HL-60 (cell line): ENCODE measurements around the gene SH3BGRL3.
A peak's percentile ranks its signal among the peaks of the same experiment; 100 is the strongest.

Source experiments
- DNase-seq, 2 experiments: peaks; one replicate each; pipeline ENCODE4 v3.0.0-alpha.2; 2010 to 2020; ENCODE audit warnings: low read depth in 1 of 2, low spot score in 1 of 2
- H3K27ac ChIP-seq: fragments of 250-450 bp; sonication (Bioruptor Pico); replicated peaks from 2 replicates; pipeline ENCODE4 v1.5.1; 2020; ENCODE audit warnings: mild to moderate bottlenecking, moderate library complexity
- H3K27me3 ChIP-seq: fragments of 250-450 bp; sonication (Bioruptor Pico); 2 replicates; pipeline ENCODE4 v1.5.1; 2021; ENCODE audit warnings: mild to moderate bottlenecking, moderate library complexity; ENCODE audit not compliant: insufficient read depth, poor library complexity, severe bottlenecking
- H3K4me3 ChIP-seq: replicated peaks from 2 replicates; pipeline ENCODE4 v1.5.1; 2011; ENCODE audit warnings: mild to moderate bottlenecking, control low read depth, low read length; ENCODE audit not compliant: insufficient read depth
- GABPA ChIP-seq: IDR thresholded peaks from 2 replicates; pipeline ENCODE4 v1.6.1; 2012; ENCODE audit warnings: low read depth
- POLR2AphosphoS5 ChIP-seq: IDR thresholded peaks from 2 replicates; pipeline ENCODE4 v1.6.1; 2012; ENCODE audit warnings: low read depth
- SPI1 ChIP-seq: IDR thresholded peaks from 2 replicates; pipeline ENCODE4 v1.6.1; 2012; ENCODE audit warnings: low read depth, mild to moderate bottlenecking, borderline replicate concordance
- TF ChIP-seq, protein P1 (sequence below): IDR thresholded peaks from one replicate; pipeline ENCODE4 v1.5.1; 2011; ENCODE audit warnings: low read length, control low read depth, inconsistent platforms; ENCODE audit not compliant: insufficient read depth
- TF ChIP-seq, protein P2 (sequence below): IDR thresholded peaks from 2 replicates; pipeline ENCODE4 v1.6.1; 2012; ENCODE audit warnings: low read depth; ENCODE audit not compliant: insufficient replicate concordance

The SH3BGRL3 gene

DNA sequence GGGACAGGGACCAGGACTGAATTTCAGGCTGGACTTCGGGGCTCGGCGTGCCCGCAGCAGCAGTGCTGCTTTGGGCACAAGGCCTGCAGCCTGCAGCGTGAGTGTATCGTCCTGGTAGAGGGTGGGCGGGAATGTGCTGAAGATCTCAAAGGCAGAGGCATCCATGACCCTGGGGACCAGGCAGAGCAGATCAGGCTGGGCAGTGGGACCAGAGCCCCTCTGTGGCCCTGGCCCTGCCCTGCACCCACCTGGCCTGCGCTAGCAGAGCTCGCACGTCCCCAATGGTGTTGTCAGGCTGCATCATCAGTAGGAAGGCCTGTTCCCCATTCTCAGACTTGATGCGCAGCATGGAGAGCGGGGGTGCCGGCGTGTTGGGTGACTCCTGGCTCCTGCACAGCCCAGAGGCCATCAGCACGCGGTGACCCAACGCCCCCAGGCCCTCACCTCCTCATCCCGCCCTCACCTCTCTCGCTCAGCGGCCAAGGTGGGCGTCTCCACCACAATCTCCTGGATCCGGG lies 2.6 kb downstream of the SH3BGRL3 start:
- Histone ChIP-seq H3K27me3 (no peaks in the 10 kb centered on the region), H3K4me3 (no peak overlapping the region), H3K27ac (no peak overlapping the region)
- peak; percentile 21; the same call in 1 of the 2 replicates for TF ChIP-seq POLR2AphosphoS5
- no peak for TF ChIP-seq SPI1
- DNase-seq: no peak

DNA sequence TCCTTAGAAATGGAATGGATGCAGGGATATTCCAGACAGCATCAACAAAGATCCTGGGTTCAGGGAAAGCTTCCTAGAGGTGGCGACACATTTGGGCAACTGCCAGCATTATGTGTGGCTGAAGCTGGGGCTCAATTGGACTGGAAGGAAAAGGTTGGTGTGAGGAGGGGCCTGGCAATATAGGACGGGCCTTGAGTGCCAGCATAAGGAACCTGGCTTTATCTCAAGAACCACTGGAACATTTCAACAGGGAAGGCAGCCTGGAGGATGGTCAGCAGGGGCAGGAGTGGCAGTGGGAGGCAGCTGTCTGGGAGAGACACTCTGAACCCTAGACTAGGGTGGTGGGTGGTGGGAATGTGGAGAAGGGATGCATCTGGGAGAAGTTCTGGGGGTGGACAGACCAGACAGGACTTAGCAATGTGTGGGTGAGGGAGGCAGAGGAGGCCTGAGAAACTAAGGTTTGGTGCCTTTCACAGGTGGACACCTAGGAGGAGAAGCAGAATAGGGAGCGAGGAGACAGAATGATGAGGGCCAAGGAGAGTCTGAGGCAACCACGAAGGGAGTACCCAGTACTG lies 3.5 kb downstream of the SH3BGRL3 start:
- H3K27me3 ChIP-seq: no peaks in the 10 kb centered on the region
- DNase-seq: no peak
- TF ChIP-seq SPI1: no peak
- TF ChIP-seq POLR2AphosphoS5: no peak; the same call in 1 of the 2 replicates
- TF ChIP-seq, protein P1, sequence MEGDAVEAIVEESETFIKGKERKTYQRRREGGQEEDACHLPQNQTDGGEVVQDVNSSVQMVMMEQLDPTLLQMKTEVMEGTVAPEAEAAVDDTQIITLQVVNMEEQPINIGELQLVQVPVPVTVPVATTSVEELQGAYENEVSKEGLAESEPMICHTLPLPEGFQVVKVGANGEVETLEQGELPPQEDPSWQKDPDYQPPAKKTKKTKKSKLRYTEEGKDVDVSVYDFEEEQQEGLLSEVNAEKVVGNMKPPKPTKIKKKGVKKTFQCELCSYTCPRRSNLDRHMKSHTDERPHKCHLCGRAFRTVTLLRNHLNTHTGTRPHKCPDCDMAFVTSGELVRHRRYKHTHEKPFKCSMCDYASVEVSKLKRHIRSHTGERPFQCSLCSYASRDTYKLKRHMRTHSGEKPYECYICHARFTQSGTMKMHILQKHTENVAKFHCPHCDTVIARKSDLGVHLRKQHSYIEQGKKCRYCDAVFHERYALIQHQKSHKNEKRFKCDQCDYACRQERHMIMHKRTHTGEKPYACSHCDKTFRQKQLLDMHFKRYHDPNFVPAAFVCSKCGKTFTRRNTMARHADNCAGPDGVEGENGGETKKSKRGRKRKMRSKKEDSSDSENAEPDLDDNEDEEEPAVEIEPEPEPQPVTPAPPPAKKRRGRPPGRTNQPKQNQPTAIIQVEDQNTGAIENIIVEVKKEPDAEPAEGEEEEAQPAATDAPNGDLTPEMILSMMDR: no peak
- TF ChIP-seq, protein P2, sequence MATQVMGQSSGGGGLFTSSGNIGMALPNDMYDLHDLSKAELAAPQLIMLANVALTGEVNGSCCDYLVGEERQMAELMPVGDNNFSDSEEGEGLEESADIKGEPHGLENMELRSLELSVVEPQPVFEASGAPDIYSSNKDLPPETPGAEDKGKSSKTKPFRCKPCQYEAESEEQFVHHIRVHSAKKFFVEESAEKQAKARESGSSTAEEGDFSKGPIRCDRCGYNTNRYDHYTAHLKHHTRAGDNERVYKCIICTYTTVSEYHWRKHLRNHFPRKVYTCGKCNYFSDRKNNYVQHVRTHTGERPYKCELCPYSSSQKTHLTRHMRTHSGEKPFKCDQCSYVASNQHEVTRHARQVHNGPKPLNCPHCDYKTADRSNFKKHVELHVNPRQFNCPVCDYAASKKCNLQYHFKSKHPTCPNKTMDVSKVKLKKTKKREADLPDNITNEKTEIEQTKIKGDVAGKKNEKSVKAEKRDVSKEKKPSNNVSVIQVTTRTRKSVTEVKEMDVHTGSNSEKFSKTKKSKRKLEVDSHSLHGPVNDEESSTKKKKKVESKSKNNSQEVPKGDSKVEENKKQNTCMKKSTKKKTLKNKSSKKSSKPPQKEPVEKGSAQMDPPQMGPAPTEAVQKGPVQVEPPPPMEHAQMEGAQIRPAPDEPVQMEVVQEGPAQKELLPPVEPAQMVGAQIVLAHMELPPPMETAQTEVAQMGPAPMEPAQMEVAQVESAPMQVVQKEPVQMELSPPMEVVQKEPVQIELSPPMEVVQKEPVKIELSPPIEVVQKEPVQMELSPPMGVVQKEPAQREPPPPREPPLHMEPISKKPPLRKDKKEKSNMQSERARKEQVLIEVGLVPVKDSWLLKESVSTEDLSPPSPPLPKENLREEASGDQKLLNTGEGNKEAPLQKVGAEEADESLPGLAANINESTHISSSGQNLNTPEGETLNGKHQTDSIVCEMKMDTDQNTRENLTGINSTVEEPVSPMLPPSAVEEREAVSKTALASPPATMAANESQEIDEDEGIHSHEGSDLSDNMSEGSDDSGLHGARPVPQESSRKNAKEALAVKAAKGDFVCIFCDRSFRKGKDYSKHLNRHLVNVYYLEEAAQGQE: no peak
- TF ChIP-seq GABPA: no peak
- no peak overlapping the region for H3K27ac ChIP-seq
- H3K4me3 ChIP-seq: no peak overlapping the region

DNA sequence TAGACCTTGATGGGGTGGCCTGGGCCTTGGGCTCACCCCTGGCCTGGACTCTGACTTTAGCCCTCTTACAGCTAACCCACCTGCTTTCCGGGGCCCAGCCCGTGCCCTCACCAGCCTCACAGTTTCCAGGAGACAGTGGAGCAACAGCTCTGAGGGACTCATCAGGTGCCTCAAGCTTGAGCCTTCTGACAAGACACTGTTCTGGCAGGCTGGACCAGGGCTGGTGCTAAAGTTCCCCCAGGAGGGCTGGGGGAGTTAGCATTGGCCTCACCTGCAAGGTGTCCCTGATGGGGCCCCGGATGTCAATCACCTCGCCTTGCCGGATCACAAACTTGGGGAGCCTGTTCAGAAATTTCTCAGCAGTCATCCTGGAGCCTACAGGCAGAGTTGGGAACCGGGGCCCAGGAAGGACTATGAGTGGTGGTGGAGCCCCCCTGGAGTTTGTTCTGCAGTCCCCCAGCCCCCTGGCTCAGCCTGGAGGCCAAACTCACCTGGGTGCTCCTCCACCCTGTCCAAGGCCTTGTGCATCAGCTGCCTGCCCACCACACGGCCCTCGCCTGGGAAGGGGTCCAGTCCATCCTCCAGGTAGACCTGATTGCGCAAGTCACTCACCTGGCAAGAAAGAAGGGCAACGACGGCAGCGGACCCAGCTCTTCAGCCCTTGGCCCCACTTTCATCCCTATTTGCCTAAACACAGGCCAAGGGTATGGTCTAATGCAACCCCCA lies 4.1 kb downstream of the SH3BGRL3 start:
- H3K4me3 ChIP-seq: no peak overlapping the region
- TF ChIP-seq, protein P1: no peak
- TF ChIP-seq, protein P2: no peak
- no peak for TF ChIP-seq POLR2AphosphoS5
- no peak for TF ChIP-seq SPI1
- TF ChIP-seq GABPA: no peak
- no peaks in the 10 kb centered on the region for H3K27me3 ChIP-seq
- no peak for DNase-seq
- H3K27ac ChIP-seq: peak overlapping the region; percentile 99

DNA sequence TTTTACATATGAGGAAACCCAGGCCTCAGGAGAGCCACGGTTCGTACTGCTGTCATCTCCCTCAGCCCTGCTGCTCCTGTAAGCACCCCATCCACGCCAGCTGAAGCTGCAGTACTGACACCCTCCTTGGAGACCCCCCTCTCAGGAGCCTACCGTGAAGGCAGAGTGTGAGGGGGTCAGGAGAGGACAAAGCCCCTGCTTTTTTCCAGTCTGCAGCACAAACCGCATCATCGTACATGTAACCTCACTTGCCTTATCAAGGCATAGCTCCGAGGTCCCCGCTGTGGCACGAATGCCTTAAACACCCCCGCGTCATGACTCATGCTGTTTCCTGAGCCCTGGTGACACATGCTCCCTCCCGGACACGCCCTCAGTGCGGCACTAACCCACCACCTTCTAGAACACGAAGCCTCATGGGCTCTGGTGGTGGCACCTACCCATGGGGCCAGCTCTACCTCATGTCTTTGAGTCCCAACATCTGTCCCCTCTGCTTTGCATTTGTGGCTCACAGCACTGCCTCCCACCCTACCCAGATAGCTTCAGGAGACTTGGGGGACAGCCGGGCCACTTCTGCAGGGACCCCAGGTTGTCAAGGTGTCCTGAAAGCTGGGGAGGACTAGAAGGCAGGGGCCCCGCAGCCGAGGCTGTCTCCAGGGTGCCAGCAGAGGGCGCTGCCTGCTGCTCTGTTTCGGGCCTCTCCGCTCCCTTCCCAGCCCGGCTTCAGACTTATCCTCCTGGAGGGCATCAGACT lies 4.9 kb downstream of the SH3BGRL3 start:
- Histone ChIP-seq H3K27me3 (no peaks in the 10 kb centered on the region), H3K4me3 (no peak overlapping the region), H3K27ac (peak overlapping the region; percentile 99)
- DNase-seq: peak; percentile 95 to 97
- TF ChIP-seq POLR2AphosphoS5: peak; percentile 88
- no peak for TF ChIP-seq GABPA
- TF ChIP-seq, protein P1: peak; percentile 44
